ENCODE data around the gene POGLUT3.

Gene POGLUT3

GRCh38 chr11:108491936-108492335 is 6.2 kb downstream of the POGLUT3 start:
- no peak overlapping the region for H3K4me2 ChIP-seq (ENCODE audit: insufficient read depth, low read length, poor library complexity, severe bottlenecking)
- H2AFZ ChIP-seq (ENCODE audit: low read length), result no peak overlapping the region
- peaks cover 0 to 34% of the 10 kb centered on the region in 2 donors for H3K36me3 ChIP-seq (replicated peaks in 1 of 2; ENCODE audit: control insufficient read depth in 2 of 2, insufficient read depth in 2 of 2, low read length in 2 of 2)
- no peak overlapping the region for H2BK15ac ChIP-seq (ENCODE audit: low read length)
- H2BK12ac ChIP-seq (ENCODE audit: low read length), result no peak overlapping the region
- DNase-seq (ENCODE audit: low spot score), result no peak
- no peak overlapping the region for H4K91ac ChIP-seq (ENCODE audit: low read depth, low read length, poor library complexity)
- peaks cover 2 to 7% of the 10 kb centered on the region in 2 donors for H3K4me1 ChIP-seq (ENCODE audit: control insufficient read depth in 2 of 2, insufficient read depth in 1 of 2, low read depth in 1 of 2, low read length in 2 of 2)
- whole genome bisulfite sequencing, 2 donors (ENCODE audit: extremely low coverage in 2 of 2, insufficient read length in 2 of 2, insufficient replicate concordance in 1 of 2), result no CpG with 5 or more reads among the region's 3 CpGs
- no peaks in the 10 kb centered on the region for H3K27me3 ChIP-seq (ENCODE audit: control insufficient read depth in 3 of 3, insufficient read depth in 3 of 3, low read depth in 1 of 3, low read length in 3 of 3)
- H3K79me1 ChIP-seq (ENCODE audit: low read depth, low read length), result no peaks in the 10 kb centered on the region
- no peak overlapping the region for H4K8ac ChIP-seq (ENCODE audit: low read depth, low read length)
- H3K4me3 ChIP-seq (ENCODE audit: low read length in 2 of 2), result no peak overlapping the region
- no peak overlapping the region for H2BK5ac ChIP-seq (ENCODE audit: low read length)
- no peak overlapping the region for H3K27ac ChIP-seq (replicated peaks; ENCODE audit: low read length)
- no peak overlapping the region for H3K14ac ChIP-seq (ENCODE audit: low read length)
- no peaks in the 10 kb centered on the region for H3K9me3 ChIP-seq (replicated peaks in 1 of 2; ENCODE audit: control insufficient read depth in 2 of 2, insufficient read depth in 1 of 2, low read depth in 1 of 2, low read length in 2 of 2)
- H2AK5ac ChIP-seq (ENCODE audit: low read depth, low read length), result no peak overlapping the region
- no peak overlapping the region for H3K4ac ChIP-seq (ENCODE audit: low read length)
- H3K18ac ChIP-seq (ENCODE audit: low read length), result no peak overlapping the region
- no peak overlapping the region for H3K23ac ChIP-seq (ENCODE audit: low read depth, low read length, poor library complexity)
- no peak overlapping the region for H2BK120ac ChIP-seq (ENCODE audit: low read depth, low read length)
- no peak overlapping the region for H3K9ac ChIP-seq (ENCODE audit: low read depth, low read length, poor library complexity)

- no peak overlapping the region for H3K27ac ChIP-seq (replicated peaks; ENCODE audit: low read length)
- no peak overlapping the region for H2BK120ac ChIP-seq (ENCODE audit: low read depth, low read length)
- no peak overlapping the region for H3K14ac ChIP-seq (ENCODE audit: low read length)
- H3K36me3 ChIP-seq (replicated peaks in 1 of 2; ENCODE audit: control insufficient read depth in 2 of 2, insufficient read depth in 2 of 2, low read length in 2 of 2), result peaks cover 3 to 78% of the 10 kb centered on the region in 2 donors
- no peak overlapping the region for H2BK5ac ChIP-seq (ENCODE audit: low read length)
- no peak overlapping the region for H2BK15ac ChIP-seq (ENCODE audit: low read length)
- no peak overlapping the region for H3K4me2 ChIP-seq (ENCODE audit: insufficient read depth, low read length, poor library complexity, severe bottlenecking)
- no peak for DNase-seq (ENCODE audit: low spot score)
- H3K4me1 ChIP-seq (ENCODE audit: control insufficient read depth in 2 of 2, insufficient read depth in 1 of 2, low read depth in 1 of 2, low read length in 2 of 2), result no peaks in the 10 kb centered on the region
- no peaks in the 10 kb centered on the region for H3K9me3 ChIP-seq (replicated peaks in 1 of 2; ENCODE audit: control insufficient read depth in 2 of 2, insufficient read depth in 1 of 2, low read depth in 1 of 2, low read length in 2 of 2)
- H2AFZ ChIP-seq (ENCODE audit: low read length), result no peak overlapping the region
- H2AK5ac ChIP-seq (ENCODE audit: low read depth, low read length), result no peak overlapping the region
- no peak overlapping the region for H3K23ac ChIP-seq (ENCODE audit: low read depth, low read length, poor library complexity)
- H3K79me1 ChIP-seq (ENCODE audit: low read depth, low read length), result no peaks in the 10 kb centered on the region
- no peak overlapping the region for H4K8ac ChIP-seq (ENCODE audit: low read depth, low read length)
- H4K91ac ChIP-seq (ENCODE audit: low read depth, low read length, poor library complexity), result no peak overlapping the region
- no peak overlapping the region for H3K4me3 ChIP-seq (ENCODE audit: low read length in 2 of 2)
- H3K27me3 ChIP-seq (ENCODE audit: control insufficient read depth in 3 of 3, insufficient read depth in 3 of 3, low read depth in 1 of 3, low read length in 3 of 3), result no peaks in the 10 kb centered on the region
- H3K4ac ChIP-seq (ENCODE audit: low read length), result no peak overlapping the region
- no peak overlapping the region for H3K9ac ChIP-seq (ENCODE audit: low read depth, low read length, poor library complexity)
- H3K18ac ChIP-seq (ENCODE audit: low read length), result no peak overlapping the region
- WGBS, 2 donors (ENCODE audit: extremely low coverage in 2 of 2, insufficient read length in 2 of 2, insufficient replicate concordance in 1 of 2), result no CpG with 5 or more reads among the region's 3 CpGs
- no peak overlapping the region for H2BK12ac ChIP-seq (ENCODE audit: low read length)
Observed at GRCh38 chr11:108486828-108487227, 11.4 kb downstream of the POGLUT3 start.

- H2BK120ac ChIP-seq (ENCODE audit: low read depth, low read length), result no peak overlapping the region
- no peak overlapping the region for H3K4me2 ChIP-seq (ENCODE audit: insufficient read depth, low read length, poor library complexity, severe bottlenecking)
- H2AK5ac ChIP-seq (ENCODE audit: low read depth, low read length), result no peak overlapping the region
- H3K4ac ChIP-seq (ENCODE audit: low read length), result no peak overlapping the region
- no peak overlapping the region for H3K23ac ChIP-seq (ENCODE audit: low read depth, low read length, poor library complexity)
- H3K36me3 ChIP-seq (replicated peaks in 1 of 2; ENCODE audit: control insufficient read depth in 2 of 2, insufficient read depth in 2 of 2, low read length in 2 of 2), result peaks cover 3 to 83% of the 10 kb centered on the region in 2 donors
- no peak overlapping the region for H3K4me3 ChIP-seq (ENCODE audit: low read length in 2 of 2)
- H2BK12ac ChIP-seq (ENCODE audit: low read length), result no peak overlapping the region
- no peak overlapping the region for H2BK15ac ChIP-seq (ENCODE audit: low read length)
- no peak overlapping the region for H2AFZ ChIP-seq (ENCODE audit: low read length)
- WGBS, 2 donors (ENCODE audit: extremely low coverage in 2 of 2, insufficient read length in 2 of 2, insufficient replicate concordance in 1 of 2), result no CpG with 5 or more reads among the region's 3 CpGs
- H3K27ac ChIP-seq (replicated peaks; ENCODE audit: low read length), result no peak overlapping the region
- H3K27me3 ChIP-seq (ENCODE audit: control insufficient read depth in 3 of 3, insufficient read depth in 3 of 3, low read depth in 1 of 3, low read length in 3 of 3), result no peaks in the 10 kb centered on the region
- no peaks in the 10 kb centered on the region for H3K4me1 ChIP-seq (ENCODE audit: control insufficient read depth in 2 of 2, insufficient read depth in 1 of 2, low read depth in 1 of 2, low read length in 2 of 2)
- H3K9me3 ChIP-seq (replicated peaks in 1 of 2; ENCODE audit: control insufficient read depth in 2 of 2, insufficient read depth in 1 of 2, low read depth in 1 of 2, low read length in 2 of 2), result no peaks in the 10 kb centered on the region
- no peaks in the 10 kb centered on the region for H3K79me1 ChIP-seq (ENCODE audit: low read depth, low read length)
- H3K14ac ChIP-seq (ENCODE audit: low read length), result no peak overlapping the region
- no peak overlapping the region for H3K9ac ChIP-seq (ENCODE audit: low read depth, low read length, poor library complexity)
- no peak overlapping the region for H2BK5ac ChIP-seq (ENCODE audit: low read length)
- DNase-seq (ENCODE audit: low spot score), result no peak
- no peak overlapping the region for H4K91ac ChIP-seq (ENCODE audit: low read depth, low read length, poor library complexity)
- H3K18ac ChIP-seq (ENCODE audit: low read length), result no peak overlapping the region
- H4K8ac ChIP-seq (ENCODE audit: low read depth, low read length), result no peak overlapping the region
Observed at GRCh38 chr11:108486331-108486730, 11.9 kb downstream of the POGLUT3 start.

GRCh38 chr11:108483163-108483562 is 15.0 kb downstream of the POGLUT3 start:
- Histone ChIP-seq H3K23ac (ENCODE audit: low read depth, low read length, poor library complexity) (no peak overlapping the region), H2AFZ (ENCODE audit: low read length) (no peak overlapping the region), H2AK5ac (ENCODE audit: low read depth, low read length) (no peak overlapping the region), H3K9ac (ENCODE audit: low read depth, low read length, poor library complexity) (no peak overlapping the region), H4K8ac (ENCODE audit: low read depth, low read length) (no peak overlapping the region), H2BK12ac (ENCODE audit: low read length) (no peak overlapping the region), H3K79me1 (ENCODE audit: low read depth, low read length) (no peaks in the 10 kb centered on the region), H3K9me3 (replicated peaks in 1 of 2; ENCODE audit: control insufficient read depth in 2 of 2, insufficient read depth in 1 of 2, low read depth in 1 of 2, low read length in 2 of 2) (no peaks in the 10 kb centered on the region), H3K36me3 (replicated peaks in 1 of 2; ENCODE audit: control insufficient read depth in 2 of 2, insufficient read depth in 2 of 2, low read length in 2 of 2) (peaks cover 5 to 82% of the 10 kb centered on the region in 2 donors), H3K4me2 (ENCODE audit: insufficient read depth, low read length, poor library complexity, severe bottlenecking) (no peak overlapping the region), H2BK120ac (ENCODE audit: low read depth, low read length) (no peak overlapping the region), H3K27ac (replicated peaks; ENCODE audit: low read length) (no peak overlapping the region), H3K18ac (ENCODE audit: low read length) (no peak overlapping the region), H3K4me1 (ENCODE audit: control insufficient read depth in 2 of 2, insufficient read depth in 1 of 2, low read depth in 1 of 2, low read length in 2 of 2) (no peaks in the 10 kb centered on the region), H3K4me3 (ENCODE audit: low read length in 2 of 2) (no peak overlapping the region), H2BK15ac (ENCODE audit: low read length) (no peak overlapping the region), H3K4ac (ENCODE audit: low read length) (no peak overlapping the region), H3K14ac (ENCODE audit: low read length) (no peak overlapping the region), H3K27me3 (ENCODE audit: control insufficient read depth in 3 of 3, insufficient read depth in 3 of 3, low read depth in 1 of 3, low read length in 3 of 3) (no peaks in the 10 kb centered on the region), H4K91ac (ENCODE audit: low read depth, low read length, poor library complexity) (no peak overlapping the region), H2BK5ac (ENCODE audit: low read length) (no peak overlapping the region)
- DNase-seq (ENCODE audit: low spot score), result no peak

Measured in neuronal stem cell (in vitro differentiated cells).